GM18907 (cell line): ENCODE results near the gene ZNF280A.

ENCODE experiments used
- ATAC-seq: cut with Tn5 transposase; IDR thresholded peaks from one replicate; pipeline ENCODE4 v1.9.1; 2021; ENCODE audit warnings: mild to moderate bottlenecking, moderate library complexity; ENCODE audit not compliant: unreplicated experiment

Gene ZNF280A

GRCh38 chr22:22520020-22520656 is at the start of gene ZNF280A:
Gene ZNF280A, minus strand, starts transcription at chr22:22520270. Its CDS starts 4,640 bp downstream, at chr22:22515630.
- ATAC-seq, result no peak

- no peak for ATAC-seq
Measured at GRCh38 chr22:22569218-22569617, 49.1 kb upstream of the ZNF280A start.

GRCh38 chr22:22565981-22566380 is 45.9 kb upstream of the ZNF280A start:
- no peak for ATAC-seq

- ATAC-seq, result no peak
Measured at GRCh38 chr22:22558972-22559603, 39.0 kb upstream of the ZNF280A start, which contains the start of gene PRAME. Gene PRAME, minus strand, starts transcription at chr22:22559265. Its CDS starts 2,433 bp downstream, at chr22:22556832.

- no peak for ATAC-seq
Measured at GRCh38 chr22:22558071-22558971, 38.3 kb upstream of the ZNF280A start.

GRCh38 chr22:22556995-22557925 is 37.2 kb upstream of the ZNF280A start:
- ATAC-seq, result no peak

- no peak for ATAC-seq
Measured at GRCh38 chr22:22556578-22556977, 36.5 kb upstream of the ZNF280A start.

GRCh38 chr22:22555596-22555995 is 35.5 kb upstream of the ZNF280A start:
- no peak for ATAC-seq

- no peak for ATAC-seq
Measured at GRCh38 chr22:22554587-22555284, 34.7 kb upstream of the ZNF280A start.

GRCh38 chr22:22553735-22554586 is 33.9 kb upstream of the ZNF280A start:
- ATAC-seq, result no peak

GRCh38 chr22:22553141-22553540 is 33.1 kb upstream of the ZNF280A start:
- ATAC-seq, result no peak

- no peak for ATAC-seq
Measured at GRCh38 chr22:22552630-22553029, 32.6 kb upstream of the ZNF280A start.

GRCh38 chr22:22550789-22551434 is 30.8 kb upstream of the ZNF280A start:
- ATAC-seq, result no peak

- ATAC-seq, result no peak
Measured at GRCh38 chr22:22548910-22549309, 28.8 kb upstream of the ZNF280A start.

GRCh38 chr22:22548317-22548716 is 28.2 kb upstream of the ZNF280A start:
- no peak for ATAC-seq

- ATAC-seq, result no peak
Measured at GRCh38 chr22:22547692-22548300, 27.7 kb upstream of the ZNF280A start.

- ATAC-seq, result no peak
Measured at GRCh38 chr22:22547226-22547625, 27.2 kb upstream of the ZNF280A start.

GRCh38 chr22:22546490-22546889 is 26.4 kb upstream of the ZNF280A start:
- no peak for ATAC-seq
